Measurements from ENCODE around the gene ARVCF.

- TF ChIP-seq CTCF (IDR thresholded peaks at IDR 0.05; ENCODE audit: low read depth, low read length, poor library complexity, severe bottlenecking): no peak
- no peak for TF ChIP-seq EZH2phosphoT487 (IDR thresholded peaks at IDR 0.05; ENCODE audit: borderline replicate concordance, low read length)
Observed at GRCh38 chr22:20022231-20022977, 5.8 kb upstream of the ARVCF start.
